ENCODE measurements around the gene TSHZ2.

GRCh38 chr20:52985687-52986086, 13.5 kb downstream of the TSHZ2 start:
- no peak for TF ChIP-seq CTCF (IDR thresholded peaks at IDR 0.05; ENCODE audit: low read depth, low read length)
- TF ChIP-seq EZH2phosphoT487 (IDR thresholded peaks at IDR 0.05; ENCODE audit: low read depth): no peak
